Prostate gland (tissue), 2 donors: ENCODE results near the gene AUTS2. TPM values are rescaled to one million over a fixed set of nuclear protein-coding genes. Genes with fewer than 3 reads are reported as not detected.

Experiments used
- DNase-seq: peaks from one replicate; pipeline ENCODE4 v3.0.0-alpha.2; 2019; ENCODE audit warnings: low spot score
- H3K27ac ChIP-seq, 2 donors: fragments of 200-600 bp; sonication (generic); 2 replicates each; pipeline ENCODE4 v1.5.1; 2017 to 2019
- H3K27me3 ChIP-seq: fragments of 200-600 bp; sonication (generic); replicated peaks from 2 replicates; pipeline ENCODE4 v1.5.1; 2019; ENCODE audit not compliant: insufficient read depth
- H3K36me3 ChIP-seq, 2 donors: fragments of 200-600 bp; sonication (generic); 1 replicate in 1 of 2; 2 replicates in 1 of 2; pipeline versions ENCODE4 v1.5.1 to v1.8.1; 2017 to 2019
- H3K4me1 ChIP-seq: fragments of 200-600 bp; sonication (generic); replicated peaks from 2 replicates; pipeline ENCODE4 v1.5.1; 2019
- H3K4me3 ChIP-seq, 2 donors: fragments of 200-600 bp; sonication (generic); 2 replicates each; pipeline ENCODE4 v1.5.1; 2017 to 2019
- H3K9me3 ChIP-seq: fragments of 200-600 bp; sonication (generic); 2 replicates; pipeline ENCODE4 v1.5.1; 2017
- POLR2A ChIP-seq: fragments of 450-650 bp; IDR thresholded peaks from one replicate; pipeline ENCODE4 v1.6.1; 2016; ENCODE audit warnings: antibody characterized with exemption, mild to moderate bottlenecking
- POLR2AphosphoS5 ChIP-seq: sonication (generic); formaldehyde crosslinking; IDR thresholded peaks from one replicate; pipeline ENCODE4 v1.6.1; 2017; ENCODE audit warnings: antibody characterized with exemption
- WGBS: methylation state at CpG from one replicate; pipeline ENCODE4 v1.1.5; 2018; 5-methylcytosine and 5-hydroxymethylcytosine counted together
- intact Hi-C: fragments of 100-400 bp; cut with DNase I; formaldehyde crosslinking; loops from one replicate; pipeline ENCODE4 v1.14.2; 2022
- total RNA-seq, 2 donors: library from RNA; depleted of rRNA; stranded (reverse); fragments of >200 nt; gene quantifications; one replicate each; pipeline ENCODE4 v1.1.0, GENCODE V29; 2016
- TF ChIP-seq, protein P1 (sequence below), 4 experiments: fragments of 200-600 bp in 2 of 4; fragments of 450-650 bp in 2 of 4; sonication (generic) in 2 of 4; IDR thresholded peaks; 1 replicate in 3 of 4; 2 replicates in 1 of 4; pipeline ENCODE4 v1.5.1; 2016 to 2019; ENCODE audit warnings: antibody characterized with exemption in 4 of 4, mild to moderate bottlenecking in 2 of 4, moderate library complexity in 2 of 4

Gene AUTS2
- total RNA-seq, 2 donors from 2014 or later, result 25.0 to 55.2 TPM

DNA sequence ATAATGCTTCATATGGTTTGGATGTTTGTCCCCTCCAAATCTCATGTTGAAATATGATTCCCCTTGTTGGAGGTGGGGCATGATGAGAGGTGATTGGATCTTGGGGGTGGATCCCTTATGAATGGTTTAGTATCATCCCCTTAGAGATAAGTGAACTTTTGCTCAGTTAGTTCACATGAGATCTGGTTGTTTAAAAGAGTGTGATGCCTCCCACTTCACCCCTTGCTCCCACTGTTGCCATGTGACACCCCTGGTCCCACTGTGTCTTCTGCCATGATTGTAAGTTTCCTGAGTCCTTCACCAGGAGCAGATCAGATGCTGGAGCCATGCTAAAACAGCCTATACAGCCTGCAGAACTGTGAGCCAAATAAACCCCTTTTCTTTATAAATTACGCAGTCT is 13.1 kb upstream of the AUTS2 start:
- no peaks in the 10 kb centered on the region for H3K27me3 ChIP-seq
- intact Hi-C loops, result no loop called here
- no peak overlapping the region for H3K27ac ChIP-seq
- DNase-seq, result no peak
- TF ChIP-seq, protein P1, sequence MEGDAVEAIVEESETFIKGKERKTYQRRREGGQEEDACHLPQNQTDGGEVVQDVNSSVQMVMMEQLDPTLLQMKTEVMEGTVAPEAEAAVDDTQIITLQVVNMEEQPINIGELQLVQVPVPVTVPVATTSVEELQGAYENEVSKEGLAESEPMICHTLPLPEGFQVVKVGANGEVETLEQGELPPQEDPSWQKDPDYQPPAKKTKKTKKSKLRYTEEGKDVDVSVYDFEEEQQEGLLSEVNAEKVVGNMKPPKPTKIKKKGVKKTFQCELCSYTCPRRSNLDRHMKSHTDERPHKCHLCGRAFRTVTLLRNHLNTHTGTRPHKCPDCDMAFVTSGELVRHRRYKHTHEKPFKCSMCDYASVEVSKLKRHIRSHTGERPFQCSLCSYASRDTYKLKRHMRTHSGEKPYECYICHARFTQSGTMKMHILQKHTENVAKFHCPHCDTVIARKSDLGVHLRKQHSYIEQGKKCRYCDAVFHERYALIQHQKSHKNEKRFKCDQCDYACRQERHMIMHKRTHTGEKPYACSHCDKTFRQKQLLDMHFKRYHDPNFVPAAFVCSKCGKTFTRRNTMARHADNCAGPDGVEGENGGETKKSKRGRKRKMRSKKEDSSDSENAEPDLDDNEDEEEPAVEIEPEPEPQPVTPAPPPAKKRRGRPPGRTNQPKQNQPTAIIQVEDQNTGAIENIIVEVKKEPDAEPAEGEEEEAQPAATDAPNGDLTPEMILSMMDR (IDR thresholded peaks at IDR 0.05), result no peak
- no peak for TF ChIP-seq POLR2A
- TF ChIP-seq POLR2AphosphoS5, result no peak
- no peaks in the 10 kb centered on the region for H3K9me3 ChIP-seq
- 100% methylated on average over 1 of the region's 1 CpG for WGBS
- H3K4me1 ChIP-seq, result no peaks in the 10 kb centered on the region
- no peak overlapping the region for H3K4me3 ChIP-seq
- H3K36me3 ChIP-seq, result no peaks in the 10 kb centered on the region

DNA sequence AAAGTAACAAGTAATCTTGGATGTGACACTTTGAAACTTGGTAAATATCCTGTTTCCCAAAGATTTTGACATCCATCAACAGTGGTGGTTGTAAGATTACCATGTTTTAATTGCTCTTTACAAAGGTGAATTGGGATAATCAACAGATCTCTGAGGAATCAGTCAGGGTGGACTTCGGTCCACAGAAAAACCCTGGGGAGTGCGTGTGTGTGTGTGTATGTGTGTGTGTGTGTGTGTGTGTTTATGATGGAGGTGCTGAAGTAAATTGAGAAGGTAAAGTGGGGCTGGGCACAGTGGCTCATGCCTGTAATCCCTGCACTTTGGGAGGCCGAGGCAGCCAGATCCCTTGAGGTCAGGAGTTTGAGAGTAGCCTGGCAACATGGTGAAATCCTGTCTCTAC is 12.0 kb upstream of the AUTS2 start:
- Histone ChIP-seq H3K27me3 (no peaks in the 10 kb centered on the region), H3K27ac (no peak overlapping the region), H3K9me3 (no peaks in the 10 kb centered on the region), H3K4me1 (no peaks in the 10 kb centered on the region), H3K4me3 (no peak overlapping the region), H3K36me3 (no peaks in the 10 kb centered on the region)
- intact Hi-C loops, result no loop called here
- no peak for DNase-seq
- 75% methylated on average over 3 of the region's 3 CpGs for WGBS
- no peak for TF ChIP-seq POLR2AphosphoS5
- TF ChIP-seq POLR2A, result no peak
- TF ChIP-seq, protein P1 (IDR thresholded peaks at IDR 0.05), result no peak

DNA sequence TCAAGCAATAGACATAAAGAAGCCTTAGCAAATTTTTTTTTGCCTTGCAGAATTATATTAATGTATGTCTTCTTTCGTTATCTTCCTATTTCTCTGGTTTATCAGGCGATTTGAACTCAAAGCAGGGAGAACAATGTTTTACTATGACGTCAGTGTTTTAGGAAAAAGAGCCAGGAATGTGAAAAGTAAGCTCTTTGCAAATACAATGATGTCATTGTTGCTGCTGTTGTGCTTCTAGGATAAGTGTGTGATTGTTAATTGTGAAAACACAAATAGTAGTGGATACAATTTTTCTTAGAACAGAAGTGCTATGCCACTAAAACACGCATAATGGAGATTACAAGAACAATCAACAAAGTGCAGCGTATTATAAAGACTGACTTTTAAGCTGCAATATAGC is 9.5 kb upstream of the AUTS2 start:
- no peaks in the 10 kb centered on the region for H3K4me1 ChIP-seq
- H3K27ac ChIP-seq, result no peak overlapping the region
- no peak for DNase-seq
- no peaks in the 10 kb centered on the region for H3K9me3 ChIP-seq
- TF ChIP-seq, protein P1 (IDR thresholded peaks at IDR 0.05), result no peak
- no peak for TF ChIP-seq POLR2A
- no peak for TF ChIP-seq POLR2AphosphoS5
- H3K4me3 ChIP-seq, result no peak overlapping the region
- no peaks in the 10 kb centered on the region for H3K27me3 ChIP-seq
- intact Hi-C loops, result no loop called here
- 64% methylated on average over 5 of the region's 5 CpGs for WGBS
- no peaks in the 10 kb centered on the region for H3K36me3 ChIP-seq

DNA sequence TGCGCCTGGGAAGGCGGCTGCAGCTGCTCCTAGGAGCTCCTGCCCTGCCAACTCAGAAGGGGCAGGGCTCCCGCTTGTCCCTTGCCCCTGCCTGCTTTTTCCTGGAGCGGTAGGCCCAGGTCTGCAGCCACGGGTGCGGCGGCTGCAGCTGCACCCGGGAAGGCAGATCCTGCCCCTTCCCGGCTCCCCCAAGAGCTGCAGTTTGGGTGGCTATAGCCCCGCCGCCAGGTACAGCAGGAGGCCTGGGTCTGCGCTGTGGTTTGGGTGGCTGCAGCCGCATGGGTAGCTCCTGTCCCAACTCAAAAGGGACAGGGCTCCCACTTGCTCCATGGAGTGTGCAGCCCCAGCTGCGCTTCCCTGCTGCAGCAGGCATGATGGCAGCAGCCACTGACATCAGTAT is 6.5 kb upstream of the AUTS2 start:
- Histone ChIP-seq H3K9me3 (no peaks in the 10 kb centered on the region), H3K36me3 (no peaks in the 10 kb centered on the region), H3K27ac (no peak overlapping the region), H3K27me3 (no peaks in the 10 kb centered on the region), H3K4me3 (no peak overlapping the region), H3K4me1 (no peaks in the 10 kb centered on the region)
- DNase-seq, result no peak
- TF ChIP-seq, protein P1 (IDR thresholded peaks at IDR 0.05), result no peak
- TF ChIP-seq POLR2AphosphoS5, result no peak
- no peak for TF ChIP-seq POLR2A
- intact Hi-C loops, result loop anchor here (10.0 kb wide), 1 partner anchor 193 kb away; no protein-coding TSS in a partner anchor
- 93% methylated on average over 12 of the region's 14 CpGs for WGBS

DNA sequence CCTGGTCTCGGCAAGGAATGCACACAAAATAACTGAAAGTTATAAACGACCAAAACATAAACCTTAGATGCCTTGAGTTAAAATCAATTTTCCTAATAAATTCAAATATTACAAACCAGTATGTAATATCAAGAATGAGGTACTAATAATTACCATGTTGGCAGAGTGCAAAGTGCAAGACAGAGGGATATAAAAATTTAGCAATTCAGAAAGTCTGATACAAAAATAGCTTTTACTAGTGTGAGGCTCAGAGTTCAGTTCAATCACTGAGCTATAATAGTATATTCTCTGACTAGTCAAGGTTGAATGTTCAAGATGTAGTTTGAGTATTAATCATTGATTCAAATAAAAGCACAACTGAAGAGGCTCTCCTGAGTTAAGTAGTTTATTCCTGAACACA is 4.8 kb upstream of the AUTS2 start:
- TF ChIP-seq POLR2A, result no peak
- no peak for TF ChIP-seq POLR2AphosphoS5
- TF ChIP-seq, protein P1 (IDR thresholded peaks at IDR 0.05), result no peak
- no peaks in the 10 kb centered on the region for H3K36me3 ChIP-seq
- no peaks in the 10 kb centered on the region for H3K9me3 ChIP-seq
- intact Hi-C loops, result loop anchor here (10.0 kb wide), 1 partner anchor 191 kb away; no protein-coding TSS in a partner anchor
- H3K27ac ChIP-seq, result no peak overlapping the region
- H3K27me3 ChIP-seq, result no peaks in the 10 kb centered on the region
- DNase-seq, result no peak
- no peak overlapping the region for H3K4me3 ChIP-seq
- 67% methylated on average over 2 of the region's 2 CpGs for WGBS
- H3K4me1 ChIP-seq, result no peaks in the 10 kb centered on the region
